GM18870 (cell line): ENCODE measurements around the gene MDH1B.

Experiments
- ATAC-seq: cut with Tn5 transposase; IDR thresholded peaks from one replicate; pipeline ENCODE4 v1.9.1; 2021; ENCODE audit warnings: moderate library complexity; ENCODE audit not compliant: unreplicated experiment

The MDH1B gene

DNA sequence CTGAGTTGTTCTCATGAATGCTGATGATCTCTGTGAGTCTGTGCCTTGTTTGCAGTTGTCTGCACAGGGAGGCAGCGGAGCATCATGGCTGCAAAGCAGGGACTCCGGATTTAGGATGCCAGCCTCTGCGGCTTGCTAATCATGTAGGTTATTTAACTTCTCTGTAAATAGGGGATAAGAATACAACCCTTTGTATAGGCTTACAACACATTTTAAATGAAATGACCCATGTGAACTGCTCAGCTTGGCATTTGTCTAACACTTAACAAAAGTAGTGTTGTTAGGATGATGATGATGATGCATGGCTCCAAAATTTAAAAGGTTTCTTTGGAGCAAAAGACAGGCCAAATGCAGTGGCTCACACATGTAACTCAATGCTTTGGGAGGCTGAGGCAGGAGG lies 66.3 kb downstream of the MDH1B start:
- ATAC-seq = no peak

GRCh38 chr2:206696910-206697309 lies 68.2 kb downstream of the MDH1B start:
- no peak for ATAC-seq

- ATAC-seq = peak; percentile 45
Observed at GRCh38 chr2:206693399-206694137, 71.6 kb downstream of the MDH1B start.

DNA sequence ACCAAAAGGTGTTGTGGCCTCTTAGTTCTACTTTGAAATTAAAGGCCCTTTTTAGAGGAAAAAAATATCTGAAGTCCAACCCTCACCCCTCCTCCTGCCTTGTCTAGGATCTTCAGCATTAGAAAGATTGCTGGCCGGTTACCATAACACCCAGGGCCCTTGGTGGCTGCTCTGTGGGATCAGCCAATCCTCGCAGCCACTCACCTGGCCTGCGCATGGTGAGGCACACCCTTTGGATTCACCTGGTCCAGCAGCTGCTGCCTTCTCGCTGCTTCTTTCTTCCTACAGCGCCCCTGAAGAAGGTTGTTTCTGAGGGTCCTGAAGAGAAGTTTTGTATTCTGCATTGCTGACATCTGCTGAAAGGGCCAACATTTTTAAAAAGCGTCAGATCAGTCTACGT lies 72.2 kb downstream of the MDH1B start:
- ATAC-seq = no peak

- no peak for ATAC-seq
Observed at GRCh38 chr2:206688990-206689389, 76.1 kb downstream of the MDH1B start.

- ATAC-seq = no peak
Observed at GRCh38 chr2:206688453-206688852, 76.7 kb downstream of the MDH1B start.
